ENCODE data around the gene FOXD4L3. TPM values are rescaled to one million over a fixed set of nuclear protein-coding genes. Genes with fewer than 3 reads are reported as not detected.
A peak's percentile ranks its signal among the peaks of the same experiment; 100 is the strongest.
"Not testable (repeated sequence)": the region's sequence is repeated elsewhere in the genome, so short reads cannot be mapped to it uniquely, and the experiment has no call there.

Gene FOXD4L3
- total RNA-seq, 1 experiment from 2014 or later, result not detected

DNA sequence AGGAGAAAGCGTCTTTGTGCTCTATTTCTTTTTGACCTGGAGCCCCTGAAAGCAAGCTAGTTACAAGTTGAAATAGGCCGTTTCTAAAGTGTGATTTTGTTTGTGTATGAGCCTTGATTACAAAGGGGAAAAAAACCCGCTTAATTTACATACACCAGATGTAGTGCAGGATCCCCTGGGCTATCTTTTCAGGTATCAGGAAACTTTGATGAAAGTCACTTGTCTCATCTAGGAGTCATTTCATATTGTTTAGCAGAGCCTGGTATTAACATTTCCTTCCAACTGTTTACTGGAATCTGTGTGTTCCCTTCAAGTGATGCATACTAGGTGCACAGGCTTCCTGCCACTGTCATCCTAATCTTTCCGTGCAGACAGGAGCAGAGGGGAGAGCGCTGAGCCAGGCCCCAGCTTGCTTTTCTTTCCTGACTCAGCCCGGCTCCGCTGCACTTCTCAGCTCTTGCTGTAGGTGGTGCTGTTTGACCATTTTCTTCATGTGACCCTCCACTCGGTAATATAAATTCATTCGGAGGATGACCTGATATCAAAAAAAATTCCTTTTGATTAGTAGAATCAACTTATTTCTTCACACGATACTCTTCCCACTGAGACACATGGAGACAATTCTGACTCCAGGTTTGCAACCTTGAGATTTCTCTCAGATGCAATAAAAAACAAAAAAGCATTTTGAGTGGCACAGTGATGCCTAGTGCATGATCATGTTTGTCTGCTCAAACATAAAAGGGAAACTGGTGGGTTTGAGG lies 39.8 kb downstream of the FOXD4L3 start:
- H2BK15ac ChIP-seq (ENCODE audit: low read depth, low read length); H2BK5ac ChIP-seq (ENCODE audit: insufficient read length, low read length); H2BK20ac ChIP-seq (ENCODE audit: low read depth, low read length, poor library complexity, severe bottlenecking); H2AK5ac ChIP-seq (ENCODE audit: insufficient read length, low read length); H3K27ac Mint-ChIP-seq; H2BK12ac ChIP-seq (ENCODE audit: insufficient read length, low read depth, low read length); H3K79me1 ChIP-seq (ENCODE audit: insufficient read depth, low read depth, low read length, poor library complexity, severe bottlenecking); H3K18ac ChIP-seq (ENCODE audit: insufficient read length, low read depth, low read length); H3K4me3 Mint-ChIP-seq; H3K14ac ChIP-seq (ENCODE audit: insufficient read depth, low read length); H3K56ac ChIP-seq (ENCODE audit: insufficient read length, low read depth, low read length); H4K5ac ChIP-seq (ENCODE audit: insufficient read length, low read depth, low read length); H3K4ac ChIP-seq (ENCODE audit: low read depth, low read length); H4K91ac ChIP-seq (ENCODE audit: insufficient read length, low read depth, low read length); DNase-seq; H3K4me2 ChIP-seq (ENCODE audit: insufficient read depth, insufficient read length, low read length); H2AFZ ChIP-seq (ENCODE audit: low read length); H4K20me1 ChIP-seq (ENCODE audit: control insufficient read depth, insufficient read depth, insufficient read length); H3K4me1 Mint-ChIP-seq; H3K27me3 ChIP-seq (ENCODE audit: insufficient read depth, low read length); H3T11ph ChIP-seq (ENCODE audit: low read length); H3K27ac ChIP-seq (ENCODE audit: insufficient read length, low read depth, low read length); H3K23ac ChIP-seq (ENCODE audit: insufficient read length, low read depth, low read length); H3K9me3 Mint-ChIP-seq; H3K23me2 ChIP-seq (ENCODE audit: insufficient read length, low read depth, low read length, poor library complexity, severe bottlenecking); H3K9me3 ChIP-seq (ENCODE audit: control insufficient read depth, low read depth, low read length); H3K79me2 ChIP-seq (ENCODE audit: insufficient read depth, low read length); H2BK120ac ChIP-seq (ENCODE audit: low read depth, low read length, poor library complexity, severe bottlenecking); H4K8ac ChIP-seq (replicated peaks; ENCODE audit: insufficient read length, low read depth, low read length); H3K36me3 Mint-ChIP-seq (ENCODE audit: insufficient read depth in 1 of 3, low read depth in 3 of 3); H3K9ac ChIP-seq (ENCODE audit: extremely low read depth, insufficient read length, low read length); H3K4me1 ChIP-seq (ENCODE audit: insufficient read depth, low read length): not testable (repeated sequence)
- TF ChIP-seq, protein P1, sequence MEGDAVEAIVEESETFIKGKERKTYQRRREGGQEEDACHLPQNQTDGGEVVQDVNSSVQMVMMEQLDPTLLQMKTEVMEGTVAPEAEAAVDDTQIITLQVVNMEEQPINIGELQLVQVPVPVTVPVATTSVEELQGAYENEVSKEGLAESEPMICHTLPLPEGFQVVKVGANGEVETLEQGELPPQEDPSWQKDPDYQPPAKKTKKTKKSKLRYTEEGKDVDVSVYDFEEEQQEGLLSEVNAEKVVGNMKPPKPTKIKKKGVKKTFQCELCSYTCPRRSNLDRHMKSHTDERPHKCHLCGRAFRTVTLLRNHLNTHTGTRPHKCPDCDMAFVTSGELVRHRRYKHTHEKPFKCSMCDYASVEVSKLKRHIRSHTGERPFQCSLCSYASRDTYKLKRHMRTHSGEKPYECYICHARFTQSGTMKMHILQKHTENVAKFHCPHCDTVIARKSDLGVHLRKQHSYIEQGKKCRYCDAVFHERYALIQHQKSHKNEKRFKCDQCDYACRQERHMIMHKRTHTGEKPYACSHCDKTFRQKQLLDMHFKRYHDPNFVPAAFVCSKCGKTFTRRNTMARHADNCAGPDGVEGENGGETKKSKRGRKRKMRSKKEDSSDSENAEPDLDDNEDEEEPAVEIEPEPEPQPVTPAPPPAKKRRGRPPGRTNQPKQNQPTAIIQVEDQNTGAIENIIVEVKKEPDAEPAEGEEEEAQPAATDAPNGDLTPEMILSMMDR (conservative IDR thresholded peaks at IDR 0.05), result peak; percentile 38
- WGBS (ENCODE audit: extremely low coverage, insufficient read length, low lambda C conversion rate), result no CpG with 5 or more reads among the region's 10 CpGs
- H3K27me3 Mint-ChIP-seq (ENCODE audit: low read depth), result peaks cover 54% of the 10 kb centered on the region

GRCh38 chr9:68343242-68343641 lies 40.6 kb downstream of the FOXD4L3 start:
- WGBS (ENCODE audit: extremely low coverage, insufficient read length, low lambda C conversion rate), result no CpG with 5 or more reads among the region's 4 CpGs

More at GRCh38 chr9:68343242-68343641, 40.6 kb downstream of the FOXD4L3 start:
- H4K8ac ChIP-seq (replicated peaks; ENCODE audit: insufficient read length, low read depth, low read length); H3K23ac ChIP-seq (ENCODE audit: insufficient read length, low read depth, low read length); H4K91ac ChIP-seq (ENCODE audit: insufficient read length, low read depth, low read length); H3K56ac ChIP-seq (ENCODE audit: insufficient read length, low read depth, low read length); H3K4me2 ChIP-seq (ENCODE audit: insufficient read depth, insufficient read length, low read length); H2BK120ac ChIP-seq (ENCODE audit: low read depth, low read length, poor library complexity, severe bottlenecking); H3K4ac ChIP-seq (ENCODE audit: low read depth, low read length); H3T11ph ChIP-seq (ENCODE audit: low read length); H2AFZ ChIP-seq (ENCODE audit: low read length); H3K4me1 ChIP-seq (ENCODE audit: insufficient read depth, low read length); DNase-seq; H3K79me2 ChIP-seq (ENCODE audit: insufficient read depth, low read length); H2AK5ac ChIP-seq (ENCODE audit: insufficient read length, low read length); H3K4me1 Mint-ChIP-seq; H3K9me3 ChIP-seq (ENCODE audit: control insufficient read depth, low read depth, low read length); H3K14ac ChIP-seq (ENCODE audit: insufficient read depth, low read length); H3K9ac ChIP-seq (ENCODE audit: extremely low read depth, insufficient read length, low read length); H3K27ac ChIP-seq (ENCODE audit: insufficient read length, low read depth, low read length); H3K27ac Mint-ChIP-seq; H3K4me3 Mint-ChIP-seq; H3K9me3 Mint-ChIP-seq; H3K23me2 ChIP-seq (ENCODE audit: insufficient read length, low read depth, low read length, poor library complexity, severe bottlenecking); H2BK12ac ChIP-seq (ENCODE audit: insufficient read length, low read depth, low read length); H2BK5ac ChIP-seq (ENCODE audit: insufficient read length, low read length); H3K36me3 Mint-ChIP-seq (ENCODE audit: insufficient read depth in 1 of 3, low read depth in 3 of 3); H2BK15ac ChIP-seq (ENCODE audit: low read depth, low read length); H2BK20ac ChIP-seq (ENCODE audit: low read depth, low read length, poor library complexity, severe bottlenecking); H4K5ac ChIP-seq (ENCODE audit: insufficient read length, low read depth, low read length); H3K79me1 ChIP-seq (ENCODE audit: insufficient read depth, low read depth, low read length, poor library complexity, severe bottlenecking); H3K18ac ChIP-seq (ENCODE audit: insufficient read length, low read depth, low read length); H3K27me3 ChIP-seq (ENCODE audit: insufficient read depth, low read length); H4K20me1 ChIP-seq (ENCODE audit: control insufficient read depth, insufficient read depth, insufficient read length): not testable (repeated sequence)
- peaks cover 55% of the 10 kb centered on the region for H3K27me3 Mint-ChIP-seq (ENCODE audit: low read depth)

Measured in H9 (cell line).